HEK293T (cell line): Measurements from ENCODE around the gene MTERF4.

Experiments used
- BHLHE40 ChIP-seq: fragments of 450-650 bp; IDR thresholded peaks from 2 replicates; pipeline ENCODE4 v1.6.1; 2016; ENCODE audit warnings: mild to moderate bottlenecking, moderate library complexity, borderline replicate concordance
- CTBP1 ChIP-seq: fragments of 450-650 bp; IDR thresholded peaks from 2 replicates; pipeline ENCODE4 v1.6.1; 2016; ENCODE audit warnings: borderline replicate concordance
- ELF4 ChIP-seq: fragments of 450-650 bp; IDR thresholded peaks from 2 replicates; pipeline ENCODE4 v1.6.1; 2017; ENCODE audit warnings: antibody characterized with exemption
- FOXK2 ChIP-seq: fragments of 450-650 bp; IDR thresholded peaks from 2 replicates; pipeline ENCODE4 v1.6.1; 2016; ENCODE audit warnings: mild to moderate bottlenecking
- TARDBP ChIP-seq: fragments of 450-650 bp; IDR thresholded peaks from 2 replicates; pipeline ENCODE4 v1.6.1; 2016

DNA sequence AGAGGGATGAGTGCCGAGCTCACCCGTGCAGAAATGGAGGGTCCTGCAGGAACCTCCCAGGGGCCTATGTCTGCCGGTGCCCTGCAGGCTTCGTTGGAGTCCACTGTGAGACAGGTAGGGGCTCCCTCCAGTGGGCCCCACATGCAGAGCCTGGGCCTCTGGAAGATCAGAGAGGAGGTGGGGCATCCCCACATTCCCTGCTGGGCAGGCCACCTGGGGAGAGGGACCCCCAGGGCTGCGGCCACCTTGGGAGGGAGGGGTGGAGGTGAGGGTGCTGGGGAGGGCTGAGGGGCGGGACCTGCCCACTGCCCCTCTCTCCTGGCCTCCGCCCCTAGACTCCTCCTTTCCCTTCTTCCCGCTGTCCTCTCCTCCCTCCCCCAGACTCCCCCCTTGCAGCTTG lies 38.5 kb downstream of the MTERF4 start:
- TF ChIP-seq BHLHE40: no peak
- no peak for TF ChIP-seq TARDBP
- TF ChIP-seq CTBP1: no peak
- TF ChIP-seq ELF4: no peak
- no peak for TF ChIP-seq FOXK2
